GM19324 (cell line): Measurements from ENCODE around the gene HMHB1.

Source experiments
- ATAC-seq: cut with Tn5 transposase; IDR thresholded peaks from one replicate; pipeline ENCODE4 v1.9.1; 2021; ENCODE audit warnings: mild to moderate bottlenecking, moderate library complexity; ENCODE audit not compliant: unreplicated experiment, low FRiP score

Gene HMHB1

GRCh38 chr5:143812085-143812705 lies at the start of gene HMHB1:
Gene HMHB1, plus strand, starts transcription at chr5:143812161.
- no peak for ATAC-seq

- no peak for ATAC-seq
These were observed 49.2 kb upstream of the HMHB1 start for GRCh38 chr5:143762636-143763220.

GRCh38 chr5:143767162-143767561 lies 44.8 kb upstream of the HMHB1 start:
- no peak for ATAC-seq

- ATAC-seq, result no peak
These were observed 42.8 kb upstream of the HMHB1 start for GRCh38 chr5:143769026-143769786.

- ATAC-seq, result no peak
These were observed 41.5 kb upstream of the HMHB1 start for GRCh38 chr5:143770450-143770849.

- no peak for ATAC-seq
These were observed 40.8 kb upstream of the HMHB1 start for GRCh38 chr5:143771189-143771588.

- no peak for ATAC-seq
These were observed 40.4 kb upstream of the HMHB1 start for GRCh38 chr5:143771602-143772001.

GRCh38 chr5:143772621-143773020 lies 39.3 kb upstream of the HMHB1 start:
- ATAC-seq, result no peak

GRCh38 chr5:143775258-143775657 lies 36.7 kb upstream of the HMHB1 start:
- ATAC-seq, result no peak

GRCh38 chr5:143776951-143777350 lies 35.0 kb upstream of the HMHB1 start:
- no peak for ATAC-seq

- no peak for ATAC-seq
These were observed 32.5 kb upstream of the HMHB1 start for GRCh38 chr5:143779506-143779905.

- no peak for ATAC-seq
These were observed 29.9 kb upstream of the HMHB1 start for GRCh38 chr5:143781993-143782520.

- no peak for ATAC-seq
These were observed 29.2 kb upstream of the HMHB1 start for GRCh38 chr5:143782588-143783386.

GRCh38 chr5:143788401-143788800 lies 23.6 kb upstream of the HMHB1 start:
- no peak for ATAC-seq

GRCh38 chr5:143790457-143791112 lies 21.4 kb upstream of the HMHB1 start:
- ATAC-seq, result no peak

GRCh38 chr5:143791848-143792731 lies 19.9 kb upstream of the HMHB1 start:
- no peak for ATAC-seq

- ATAC-seq, result no peak
These were observed 18.7 kb upstream of the HMHB1 start for GRCh38 chr5:143793249-143793648.

GRCh38 chr5:143796125-143796524 lies 15.8 kb upstream of the HMHB1 start:
- ATAC-seq, result no peak

- ATAC-seq, result no peak
These were observed 15.2 kb upstream of the HMHB1 start for GRCh38 chr5:143796753-143797152.
